ENCODE results near the gene DNMBP.

The DNMBP gene, protein sequence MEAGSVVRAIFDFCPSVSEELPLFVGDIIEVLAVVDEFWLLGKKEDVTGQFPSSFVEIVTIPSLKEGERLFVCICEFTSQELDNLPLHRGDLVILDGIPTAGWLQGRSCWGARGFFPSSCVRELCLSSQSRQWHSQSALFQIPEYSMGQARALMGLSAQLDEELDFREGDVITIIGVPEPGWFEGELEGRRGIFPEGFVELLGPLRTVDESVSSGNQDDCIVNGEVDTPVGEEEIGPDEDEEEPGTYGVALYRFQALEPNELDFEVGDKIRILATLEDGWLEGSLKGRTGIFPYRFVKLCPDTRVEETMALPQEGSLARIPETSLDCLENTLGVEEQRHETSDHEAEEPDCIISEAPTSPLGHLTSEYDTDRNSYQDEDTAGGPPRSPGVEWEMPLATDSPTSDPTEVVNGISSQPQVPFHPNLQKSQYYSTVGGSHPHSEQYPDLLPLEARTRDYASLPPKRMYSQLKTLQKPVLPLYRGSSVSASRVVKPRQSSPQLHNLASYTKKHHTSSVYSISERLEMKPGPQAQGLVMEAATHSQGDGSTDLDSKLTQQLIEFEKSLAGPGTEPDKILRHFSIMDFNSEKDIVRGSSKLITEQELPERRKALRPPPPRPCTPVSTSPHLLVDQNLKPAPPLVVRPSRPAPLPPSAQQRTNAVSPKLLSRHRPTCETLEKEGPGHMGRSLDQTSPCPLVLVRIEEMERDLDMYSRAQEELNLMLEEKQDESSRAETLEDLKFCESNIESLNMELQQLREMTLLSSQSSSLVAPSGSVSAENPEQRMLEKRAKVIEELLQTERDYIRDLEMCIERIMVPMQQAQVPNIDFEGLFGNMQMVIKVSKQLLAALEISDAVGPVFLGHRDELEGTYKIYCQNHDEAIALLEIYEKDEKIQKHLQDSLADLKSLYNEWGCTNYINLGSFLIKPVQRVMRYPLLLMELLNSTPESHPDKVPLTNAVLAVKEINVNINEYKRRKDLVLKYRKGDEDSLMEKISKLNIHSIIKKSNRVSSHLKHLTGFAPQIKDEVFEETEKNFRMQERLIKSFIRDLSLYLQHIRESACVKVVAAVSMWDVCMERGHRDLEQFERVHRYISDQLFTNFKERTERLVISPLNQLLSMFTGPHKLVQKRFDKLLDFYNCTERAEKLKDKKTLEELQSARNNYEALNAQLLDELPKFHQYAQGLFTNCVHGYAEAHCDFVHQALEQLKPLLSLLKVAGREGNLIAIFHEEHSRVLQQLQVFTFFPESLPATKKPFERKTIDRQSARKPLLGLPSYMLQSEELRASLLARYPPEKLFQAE (N-terminal part only)

DNA sequence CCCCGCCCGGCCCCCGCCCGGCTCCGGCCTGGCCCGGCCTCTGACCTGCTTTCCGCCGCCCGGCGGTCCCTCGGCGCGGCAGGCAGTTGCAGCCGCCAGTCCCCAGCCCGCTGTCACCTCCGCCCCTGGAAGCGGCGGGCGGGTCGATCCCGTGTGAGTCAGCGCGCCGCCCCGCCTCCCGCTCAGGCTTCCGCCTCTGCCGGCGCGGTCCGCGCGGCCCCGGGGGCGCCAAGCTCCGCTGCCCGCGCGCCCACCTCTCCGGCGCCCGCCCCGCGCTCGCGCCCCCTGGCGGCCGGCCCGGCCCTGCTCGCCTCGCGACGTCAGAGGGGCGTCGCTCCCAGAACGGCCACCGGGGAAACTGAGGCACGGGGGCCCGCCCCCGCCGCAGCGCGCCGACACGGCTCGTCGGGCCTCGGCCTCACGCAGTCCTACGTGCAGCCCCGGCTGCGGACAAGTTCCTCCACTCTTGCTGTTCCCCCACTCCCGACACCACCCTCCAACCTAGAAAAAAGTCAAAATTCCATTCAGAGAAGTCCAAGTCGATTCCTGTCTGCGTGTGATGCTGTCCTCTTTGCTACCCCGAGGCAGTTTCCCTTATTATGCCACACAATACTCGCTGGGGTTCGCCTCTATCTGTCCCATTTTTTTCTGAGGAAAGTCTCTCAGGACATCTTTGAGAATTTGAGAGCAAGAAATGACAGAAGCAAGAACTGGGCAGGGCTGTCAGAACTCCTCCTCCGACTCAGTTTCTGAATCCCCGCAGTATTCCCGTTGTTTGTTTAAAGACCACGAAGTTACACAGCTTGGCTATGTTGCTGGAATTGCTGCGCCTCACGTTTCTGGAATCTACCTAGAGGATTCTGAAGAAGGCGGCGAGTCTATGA is at the start of gene DNMBP:
Gene DNMBP (minus strand): TSS at position 155 of the 884 bp plus-strand sequence. CDS start 37,823 bp downstream, outside the sequence.
- peak; percentile 45 for DNase-seq (ENCODE audit: low read depth, low spot score)

DNA sequence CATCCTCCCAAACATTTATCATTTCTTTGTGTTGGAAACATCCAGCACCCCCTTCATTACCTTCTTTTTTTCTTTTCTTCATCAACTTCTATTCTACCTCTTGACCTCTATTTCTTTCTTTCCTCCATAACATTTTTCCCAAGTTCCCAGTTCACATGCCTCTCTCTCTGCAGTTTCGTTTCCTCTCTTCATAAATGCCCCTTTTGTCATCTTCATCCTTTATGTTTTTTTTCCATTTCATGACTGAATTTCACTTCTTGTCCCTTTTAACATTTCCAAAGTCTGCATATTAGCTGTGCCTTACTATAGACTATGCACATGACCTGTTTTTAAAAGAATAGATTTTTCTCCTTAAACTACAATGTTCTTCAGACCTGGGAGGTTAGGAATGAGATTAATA is 48.2 kb upstream of the DNMBP start:
- no peak for DNase-seq (ENCODE audit: low read depth, low spot score)

DNA sequence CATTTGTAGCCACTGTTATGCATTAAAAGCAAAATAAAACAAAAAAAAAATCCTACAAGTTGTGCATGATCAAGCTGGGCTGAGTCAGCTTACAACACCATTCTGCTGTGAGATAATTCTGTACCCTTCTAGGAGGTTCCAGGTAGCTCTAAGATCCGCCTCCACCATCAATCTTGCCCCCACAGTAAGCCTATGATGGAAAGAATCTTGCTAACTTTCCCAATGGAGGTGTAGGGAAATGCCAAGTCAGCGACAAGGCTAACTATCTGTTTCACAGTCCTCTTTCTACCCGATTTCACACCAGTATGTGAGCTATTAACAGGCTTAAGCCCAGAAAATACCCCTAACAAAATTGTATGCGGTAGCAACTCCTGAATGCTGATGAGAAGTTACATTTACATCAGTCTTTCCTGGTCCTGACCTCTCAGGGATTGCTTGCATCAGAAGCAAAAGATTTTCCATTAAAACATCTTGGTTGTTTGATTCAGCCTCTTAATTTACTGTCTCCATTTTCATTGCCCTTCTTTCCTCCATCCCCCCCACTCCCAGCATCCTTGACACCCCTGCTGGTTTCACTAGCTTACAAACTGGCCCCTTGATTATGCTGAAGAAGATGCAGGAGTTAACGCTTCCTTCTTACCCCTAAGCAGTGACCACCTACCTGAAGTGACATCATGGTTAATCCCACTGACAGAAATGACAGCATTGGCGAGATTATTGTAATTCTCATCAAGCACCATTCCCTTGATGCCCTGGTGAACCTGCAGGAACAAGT is 44.1 kb upstream of the DNMBP start:
- DNase-seq (ENCODE audit: low read depth, low spot score), result no peak

- DNase-seq (ENCODE audit: low read depth, low spot score), result peak; percentile 67
Observed at GRCh38 chr10:100046021-100046486, 36.3 kb upstream of the DNMBP start.

DNA sequence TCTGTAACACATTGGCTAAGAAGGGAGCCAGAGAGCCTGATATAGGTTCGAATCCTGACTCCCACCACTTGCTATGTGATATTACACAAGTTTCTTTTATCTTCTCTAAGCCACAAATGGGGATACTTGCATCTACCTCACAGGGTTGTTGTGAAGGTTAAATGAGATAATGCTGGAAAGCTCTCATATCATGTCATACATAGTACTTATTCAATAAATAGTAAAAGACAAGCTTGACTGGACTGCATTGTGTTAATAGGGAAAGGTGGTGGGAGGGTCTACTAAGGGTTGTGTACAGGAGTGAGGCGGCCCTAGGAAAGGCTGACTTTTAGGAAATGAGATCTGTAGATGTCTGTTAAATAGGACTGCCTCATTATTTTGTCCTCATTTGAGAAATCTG is 35.8 kb upstream of the DNMBP start:
- DNase-seq (ENCODE audit: low read depth, low spot score), result no peak

DNA sequence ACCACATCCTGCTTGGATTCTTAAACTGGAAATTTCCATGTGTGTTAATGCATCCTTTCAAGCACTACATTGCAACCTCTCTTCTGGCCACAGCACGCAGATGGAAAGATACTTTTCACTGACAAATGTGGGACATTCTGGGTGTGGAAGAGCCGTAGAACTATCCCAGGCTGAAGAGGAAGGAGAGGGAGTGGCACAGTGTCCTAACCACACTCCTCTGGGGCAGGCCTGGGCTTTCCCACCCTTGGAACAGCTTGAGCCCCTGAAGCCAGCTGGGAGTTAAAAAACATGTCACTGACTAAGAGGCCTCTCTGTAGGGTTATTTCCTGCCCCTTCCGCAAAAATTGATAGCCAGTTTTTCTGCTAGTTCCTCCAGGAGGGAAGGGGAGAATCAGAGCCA is 34.0 kb upstream of the DNMBP start:
- no peak for DNase-seq (ENCODE audit: low read depth, low spot score)

DNA sequence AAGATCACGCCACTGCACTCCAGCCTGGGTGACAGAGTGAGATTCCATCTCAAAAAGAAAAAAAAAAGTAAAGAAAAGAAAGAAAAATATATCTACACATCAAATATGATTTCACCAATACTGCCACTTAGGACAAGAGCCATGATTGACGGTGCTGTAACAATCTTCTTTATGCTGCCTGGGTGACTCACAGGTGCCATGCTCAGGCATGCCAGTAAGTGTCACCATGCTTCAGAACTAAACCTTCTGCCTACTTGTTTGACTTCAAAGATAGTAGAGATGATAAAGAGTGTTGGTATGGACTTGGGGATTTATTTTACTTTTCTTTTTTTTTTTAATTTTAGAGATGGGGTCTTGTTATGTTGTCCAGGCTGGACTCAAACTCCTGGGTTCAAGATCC is 33.6 kb upstream of the DNMBP start:
- DNase-seq (ENCODE audit: low read depth, low spot score), result no peak

DNA sequence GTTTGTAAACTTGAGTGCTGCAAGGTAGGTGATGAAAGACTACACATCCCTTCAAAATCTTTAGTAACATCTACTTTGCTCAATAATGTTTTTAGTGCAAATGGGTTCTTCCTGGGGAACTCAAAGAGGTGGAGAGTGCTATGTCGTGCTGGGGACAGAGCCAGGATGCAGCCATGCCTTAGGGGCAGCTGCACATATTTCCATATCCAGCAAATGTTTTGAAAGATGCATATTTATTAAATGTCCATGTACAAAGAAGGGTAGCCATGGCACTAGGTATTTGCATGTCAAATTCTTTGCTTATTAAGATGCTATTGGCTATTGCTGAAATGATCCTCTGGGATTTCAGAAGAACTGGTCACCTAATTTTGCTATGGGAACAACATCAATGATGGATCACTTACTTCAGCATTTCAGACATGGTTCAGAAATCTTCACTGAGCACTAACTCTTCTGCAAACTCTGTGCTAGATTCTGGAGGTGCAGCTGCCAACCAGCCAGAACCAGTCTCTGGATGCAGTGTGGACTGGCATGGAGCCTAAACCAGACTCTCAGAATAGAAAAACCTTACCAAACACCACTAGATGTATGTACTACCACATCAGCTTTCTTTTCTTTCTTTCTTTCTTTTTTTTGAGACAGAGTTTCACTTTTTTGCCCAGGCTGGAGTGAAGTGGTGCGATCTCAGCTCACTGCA is 31.7 kb upstream of the DNMBP start:
- DNase-seq (ENCODE audit: low read depth, low spot score), result no peak

GRCh38 chr10:100038561-100039071 is 28.9 kb upstream of the DNMBP start:
- no peak for DNase-seq (ENCODE audit: low read depth, low spot score)

- DNase-seq (ENCODE audit: low read depth, low spot score), result no peak
Observed at GRCh38 chr10:100037758-100038315, 28.1 kb upstream of the DNMBP start.

- DNase-seq (ENCODE audit: low read depth, low spot score), result no peak
Observed at GRCh38 chr10:100036850-100037249, 27.1 kb upstream of the DNMBP start.

GRCh38 chr10:100033766-100034418 is 24.1 kb upstream of the DNMBP start:
- DNase-seq (ENCODE audit: low read depth, low spot score), result no peak

GRCh38 chr10:100027416-100027815 is 17.7 kb upstream of the DNMBP start:
- DNase-seq (ENCODE audit: low read depth, low spot score), result no peak

DNA sequence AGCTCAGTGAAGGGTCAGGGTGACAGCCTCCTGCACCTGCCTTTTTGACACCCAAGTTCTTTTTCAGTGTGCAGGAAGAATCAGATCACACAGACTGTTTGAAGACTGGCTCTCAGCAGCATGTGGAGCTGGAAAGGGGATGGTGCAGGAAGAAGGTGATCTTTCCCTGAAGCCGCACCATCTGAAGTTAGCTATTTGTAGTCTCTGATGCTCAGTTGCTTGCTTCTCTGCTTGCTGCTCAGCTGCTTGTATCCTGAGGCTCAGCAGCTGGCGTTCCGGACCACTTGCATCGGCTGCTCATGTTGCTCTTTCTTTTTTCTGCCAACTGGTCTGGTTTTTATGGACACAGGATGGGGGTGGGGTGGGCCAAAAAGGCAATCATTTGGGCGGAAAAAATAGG is 15.8 kb upstream of the DNMBP start:
- no peak for DNase-seq (ENCODE audit: low read depth, low spot score)

GRCh38 chr10:100024748-100025147 is 15.0 kb upstream of the DNMBP start:
- DNase-seq (ENCODE audit: low read depth, low spot score), result no peak

GRCh38 chr10:100022403-100022802 is 12.7 kb upstream of the DNMBP start:
- DNase-seq (ENCODE audit: low read depth, low spot score), result no peak

GRCh38 chr10:100021322-100021721 is 11.6 kb upstream of the DNMBP start:
- no peak for DNase-seq (ENCODE audit: low read depth, low spot score)

- DNase-seq (ENCODE audit: low read depth, low spot score), result no peak
Observed at GRCh38 chr10:100020886-100021253, 11.1 kb upstream of the DNMBP start.

Measured in activated CD4-positive, CD25-positive, alpha-beta regulatory T cell treated with anti-CD3 and anti-CD28 coated beads, Interleukin-2, amount 50 U/mL, for 16 hours (primary cell).